Measurements from ENCODE around the gene LRRC36. TPM values are rescaled to one million over a fixed set of nuclear protein-coding genes. Genes with fewer than 3 reads are reported as not detected.

The LRRC36 gene
- not detected in 2 replicates for total RNA-seq (2014; rRNA removed; shearing (Covaris generic); ENCODE audit: low replicate concordance)

GRCh38 chr16:67326472-67327309, at the start of gene LRRC36, which contains the start of gene KCTD19:
LRRC36 (plus strand) TSS chr16:67326815; CDS start chr16:67326863, 48 bp downstream.
KCTD19 (minus strand) TSS chr16:67326741; CDS start chr16:67326707, 34 bp downstream.
- no peaks in the 10 kb centered on the region for H4K20me1 ChIP-seq (ENCODE audit: insufficient read depth, low read depth, low read length)
- H3K9me3 ChIP-seq (ENCODE audit: low read length), result no peaks in the 10 kb centered on the region
- H2AFZ ChIP-seq (ENCODE audit: low read length), result no peak within 1 kb of the TSS
- no peaks in the 10 kb centered on the region for H3K9me2 ChIP-seq (replicated peaks; ENCODE audit: insufficient read depth, low read length)
- no peaks in the 10 kb centered on the region for H3K27me3 ChIP-seq (ENCODE audit: low read length)
- H3K4me3 ChIP-seq (ENCODE audit: low read length), result no peak within 1 kb of the TSS
- no peak for DNase-seq
- no peaks in the 10 kb centered on the region for H3K36me3 ChIP-seq (ENCODE audit: insufficient read depth, low read length)
- H3K79me2 ChIP-seq (ENCODE audit: low read length), result no peaks in the 10 kb centered on the region
- H3K4me2 ChIP-seq (ENCODE audit: low read depth, low read length, poor library complexity, severe bottlenecking), result no peak within 1 kb of the TSS
- H3K27ac ChIP-seq (ENCODE audit: low read length), result no peak within 1 kb of the TSS
- H3K4me1 ChIP-seq (ENCODE audit: low read length), result peaks cover 6% of the 10 kb centered on the region
- no peak within 1 kb of the TSS for H3K9ac ChIP-seq (ENCODE audit: low read length)

GRCh38 chr16:67277294-67277998, 49.2 kb upstream of the LRRC36 start:
- Histone ChIP-seq H4K20me1 (ENCODE audit: insufficient read depth, low read depth, low read length) (no peaks in the 10 kb centered on the region), H3K4me1 (ENCODE audit: low read length) (no peaks in the 10 kb centered on the region; the same call in 1 of the 2 replicates), H3K9ac (ENCODE audit: low read length) (no peak overlapping the region), H3K27me3 (ENCODE audit: low read length) (no peaks in the 10 kb centered on the region), H2AFZ (ENCODE audit: low read length) (no peak overlapping the region), H3K27ac (ENCODE audit: low read length) (no peak overlapping the region), H3K9me3 (ENCODE audit: low read length) (no peaks in the 10 kb centered on the region), H3K36me3 (ENCODE audit: insufficient read depth, low read length) (no peaks in the 10 kb centered on the region), H3K4me2 (ENCODE audit: low read depth, low read length, poor library complexity, severe bottlenecking) (no peak overlapping the region), H3K9me2 (replicated peaks; ENCODE audit: insufficient read depth, low read length) (no peaks in the 10 kb centered on the region), H3K79me2 (ENCODE audit: low read length) (no peaks in the 10 kb centered on the region), H3K4me3 (ENCODE audit: low read length) (no peak overlapping the region)
- no peak for DNase-seq

DNA sequence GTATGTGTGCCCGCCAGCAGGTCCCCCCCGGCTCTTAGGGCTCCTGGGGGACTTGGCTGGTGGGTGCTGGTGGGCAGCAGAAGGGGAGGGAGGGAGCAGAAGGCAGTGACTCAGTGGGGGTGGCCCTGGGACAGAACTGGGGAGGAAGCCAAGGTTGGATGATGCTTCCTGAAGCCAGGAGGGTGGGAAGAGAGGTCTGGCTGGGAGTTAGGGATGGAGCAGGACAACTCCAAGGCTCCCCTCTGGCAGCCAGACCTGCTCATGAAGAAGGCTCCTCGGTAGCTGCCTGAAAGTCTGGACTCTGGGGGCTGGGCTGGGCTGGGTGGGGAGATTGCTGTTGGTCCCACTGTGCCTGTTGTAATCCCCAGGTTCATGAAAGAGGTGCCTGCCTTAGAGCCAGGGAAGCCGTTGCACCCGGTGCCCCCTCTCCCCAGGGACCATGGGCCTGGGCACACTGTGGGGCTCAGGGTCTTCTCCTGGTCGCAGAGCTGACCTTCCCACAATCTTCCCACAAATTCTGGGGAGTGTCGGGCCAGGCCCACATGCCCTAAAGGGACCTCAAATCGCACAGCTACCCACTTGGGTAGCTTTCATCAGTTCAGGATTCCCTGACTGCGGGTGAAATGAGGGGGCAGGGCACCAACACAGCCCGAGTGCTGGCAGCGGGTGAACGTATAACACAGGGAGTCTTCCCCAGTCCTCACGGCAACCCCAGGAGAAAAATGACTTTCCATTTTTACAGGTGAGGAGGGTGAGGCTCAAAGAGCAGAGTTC, 48.4 kb upstream of the LRRC36 start:
- H3K4me2 ChIP-seq (ENCODE audit: low read depth, low read length, poor library complexity, severe bottlenecking), result peak overlapping the region; percentile 41
- peak overlapping the region; percentile 41; the same call in 1 of the 2 replicates for H3K4me3 ChIP-seq (ENCODE audit: low read length)
- H3K79me2 ChIP-seq (ENCODE audit: low read length), result no peaks in the 10 kb centered on the region
- peak overlapping the region; percentile 17; the same call in 1 of the 2 replicates for H3K9ac ChIP-seq (ENCODE audit: low read length)
- no peaks in the 10 kb centered on the region for H3K27me3 ChIP-seq (ENCODE audit: low read length)
- no peak overlapping the region for H3K27ac ChIP-seq (ENCODE audit: low read length)
- no peak for DNase-seq
- H3K4me1 ChIP-seq (ENCODE audit: low read length), result no peaks in the 10 kb centered on the region; the same call in 1 of the 2 replicates
- no peak overlapping the region for H2AFZ ChIP-seq (ENCODE audit: low read length)
- H3K36me3 ChIP-seq (ENCODE audit: insufficient read depth, low read length), result no peaks in the 10 kb centered on the region
- H3K9me2 ChIP-seq (replicated peaks; ENCODE audit: insufficient read depth, low read length), result no peaks in the 10 kb centered on the region
- no peaks in the 10 kb centered on the region for H3K9me3 ChIP-seq (ENCODE audit: low read length)
- H4K20me1 ChIP-seq (ENCODE audit: insufficient read depth, low read depth, low read length), result no peaks in the 10 kb centered on the region

GRCh38 chr16:67278773-67279295, 47.8 kb upstream of the LRRC36 start:
- no peaks in the 10 kb centered on the region for H3K9me2 ChIP-seq (replicated peaks; ENCODE audit: insufficient read depth, low read length)
- no peaks in the 10 kb centered on the region for H3K79me2 ChIP-seq (ENCODE audit: low read length)
- no peaks in the 10 kb centered on the region for H3K27me3 ChIP-seq (ENCODE audit: low read length)
- H3K4me2 ChIP-seq (ENCODE audit: low read depth, low read length, poor library complexity, severe bottlenecking), result peak overlapping the region; percentile 41
- H3K9ac ChIP-seq (ENCODE audit: low read length), result peak overlapping the region; percentile 17; the same call in 1 of the 2 replicates
- H4K20me1 ChIP-seq (ENCODE audit: insufficient read depth, low read depth, low read length), result no peaks in the 10 kb centered on the region
- H3K4me1 ChIP-seq (ENCODE audit: low read length), result peaks cover 1% of the 10 kb centered on the region
- H3K36me3 ChIP-seq (ENCODE audit: insufficient read depth, low read length), result no peaks in the 10 kb centered on the region
- DNase-seq, result no peak
- peak overlapping the region; percentile 41; the same call in 1 of the 2 replicates for H3K4me3 ChIP-seq (ENCODE audit: low read length)
- H2AFZ ChIP-seq (ENCODE audit: low read length), result no peak overlapping the region
- no peaks in the 10 kb centered on the region for H3K9me3 ChIP-seq (ENCODE audit: low read length)
- H3K27ac ChIP-seq (ENCODE audit: low read length), result no peak overlapping the region

DNA sequence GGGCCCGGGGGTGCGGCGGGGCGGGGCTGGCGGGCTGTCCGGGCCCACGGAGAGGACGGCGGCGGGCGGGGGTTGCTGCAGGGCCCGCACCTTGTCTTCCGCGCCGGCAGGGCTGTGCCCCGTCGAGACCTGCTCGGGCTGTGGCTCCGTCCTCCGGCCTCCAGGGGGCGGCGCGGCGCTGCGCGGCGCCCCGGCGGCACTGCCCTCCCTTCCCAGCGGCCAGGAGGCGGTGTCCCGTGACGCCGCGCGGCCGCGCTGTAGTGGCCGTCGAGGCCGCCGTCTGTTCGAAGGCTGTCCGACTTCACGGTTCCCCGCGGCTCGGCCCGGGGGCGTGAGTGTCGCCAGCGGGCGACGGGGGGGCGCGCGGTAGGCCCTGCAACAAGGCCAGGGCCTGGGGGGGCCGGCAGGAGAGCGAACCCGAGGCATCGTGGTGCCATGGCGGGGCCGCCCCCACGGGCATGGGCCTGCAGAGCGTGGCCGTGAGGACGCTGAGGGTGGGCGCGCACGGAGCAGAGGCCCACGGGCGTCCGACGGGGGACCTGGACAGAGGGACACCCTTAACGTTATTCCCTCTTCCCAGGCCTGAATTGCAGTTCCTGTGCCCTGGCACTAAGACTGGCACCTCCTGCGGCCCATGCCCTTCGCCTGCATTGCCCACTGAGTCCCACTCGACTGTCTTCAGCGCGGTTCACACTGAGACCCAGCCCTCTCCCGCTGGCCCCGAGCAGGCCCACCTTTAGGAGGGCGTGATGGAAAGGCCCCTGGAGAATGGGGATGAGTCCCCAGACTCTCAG, 47.1 kb upstream of the LRRC36 start, which contains the start of gene PLEKHG4:
PLEKHG4 (plus strand) TSS at position 237 of the 794 bp plus-strand sequence; CDS start at position 750, 513 bp downstream.
- H3K4me2 ChIP-seq (ENCODE audit: low read depth, low read length, poor library complexity, severe bottlenecking), result peak within 1 kb of the TSS; percentile 41
- no peaks in the 10 kb centered on the region for H3K79me2 ChIP-seq (ENCODE audit: low read length)
- peaks cover 8% of the 10 kb centered on the region for H3K4me1 ChIP-seq (ENCODE audit: low read length)
- H3K27ac ChIP-seq (ENCODE audit: low read length), result no peak within 1 kb of the TSS
- no peak within 1 kb of the TSS for H2AFZ ChIP-seq (ENCODE audit: low read length)
- H3K9me2 ChIP-seq (replicated peaks; ENCODE audit: insufficient read depth, low read length), result no peaks in the 10 kb centered on the region
- DNase-seq, result peak; percentile 75
- H3K27me3 ChIP-seq (ENCODE audit: low read length), result no peaks in the 10 kb centered on the region
- peak within 1 kb of the TSS; percentile 41; the same call in 1 of the 2 replicates for H3K4me3 ChIP-seq (ENCODE audit: low read length)
- H3K9me3 ChIP-seq (ENCODE audit: low read length), result no peaks in the 10 kb centered on the region
- H4K20me1 ChIP-seq (ENCODE audit: insufficient read depth, low read depth, low read length), result no peaks in the 10 kb centered on the region
- peak within 1 kb of the TSS; percentile 17; the same call in 1 of the 2 replicates for H3K9ac ChIP-seq (ENCODE audit: low read length)
- H3K36me3 ChIP-seq (ENCODE audit: insufficient read depth, low read length), result no peaks in the 10 kb centered on the region

- no peak for DNase-seq
- no peak overlapping the region for H2AFZ ChIP-seq (ENCODE audit: low read length)
- no peaks in the 10 kb centered on the region for H3K9me3 ChIP-seq (ENCODE audit: low read length)
- no peak overlapping the region for H3K4me2 ChIP-seq (ENCODE audit: low read depth, low read length, poor library complexity, severe bottlenecking)
- H3K4me3 ChIP-seq (ENCODE audit: low read length), result no peak overlapping the region
- peaks cover 9% of the 10 kb centered on the region for H3K4me1 ChIP-seq (ENCODE audit: low read length)
- no peaks in the 10 kb centered on the region for H3K9me2 ChIP-seq (replicated peaks; ENCODE audit: insufficient read depth, low read length)
- no peaks in the 10 kb centered on the region for H3K79me2 ChIP-seq (ENCODE audit: low read length)
- no peaks in the 10 kb centered on the region for H3K27me3 ChIP-seq (ENCODE audit: low read length)
- no peak overlapping the region for H3K27ac ChIP-seq (ENCODE audit: low read length)
- no peak overlapping the region for H3K9ac ChIP-seq (ENCODE audit: low read length)
- H4K20me1 ChIP-seq (ENCODE audit: insufficient read depth, low read depth, low read length), result no peaks in the 10 kb centered on the region
- no peaks in the 10 kb centered on the region for H3K36me3 ChIP-seq (ENCODE audit: insufficient read depth, low read length)
These were observed 46.3 kb upstream of the LRRC36 start for GRCh38 chr16:67280090-67281015.
